Measurements from ENCODE around the gene SLC6A19.

The SLC6A19 gene

GRCh38 chr5:1252681-1253080, 51.3 kb downstream of the SLC6A19 start:
- no peaks in the 10 kb centered on the region for H3K9me3 ChIP-seq (ENCODE audit: control insufficient read depth, insufficient read depth, low read depth, low read length)
- TF ChIP-seq ZNF121 (tag by site-specific recombination; IDR thresholded peaks at IDR 0.05) (no peak), ZNF530 (tag by site-specific recombination; IDR thresholded peaks at IDR 0.05; ENCODE audit: low read depth) (no peak), ZNF133 (tag by site-specific recombination; IDR thresholded peaks at IDR 0.05) (no peak)
- no peaks in the 10 kb centered on the region for H3K36me3 ChIP-seq (ENCODE audit: control insufficient read depth in 2 of 2, insufficient read depth in 1 of 2, low read length in 2 of 2)
- no peak overlapping the region for H3K27ac ChIP-seq (ENCODE audit: extremely low read depth, low read depth, low read length)
- no peak overlapping the region for H3K4me3 ChIP-seq (ENCODE audit: low read depth, low read length)
- no peaks in the 10 kb centered on the region for H3K4me1 ChIP-seq (ENCODE audit: control insufficient read depth, insufficient read depth, low read length)
- ChIA-PET POLR2A (no interaction called here), CTCF (no interaction called here)

DNA sequence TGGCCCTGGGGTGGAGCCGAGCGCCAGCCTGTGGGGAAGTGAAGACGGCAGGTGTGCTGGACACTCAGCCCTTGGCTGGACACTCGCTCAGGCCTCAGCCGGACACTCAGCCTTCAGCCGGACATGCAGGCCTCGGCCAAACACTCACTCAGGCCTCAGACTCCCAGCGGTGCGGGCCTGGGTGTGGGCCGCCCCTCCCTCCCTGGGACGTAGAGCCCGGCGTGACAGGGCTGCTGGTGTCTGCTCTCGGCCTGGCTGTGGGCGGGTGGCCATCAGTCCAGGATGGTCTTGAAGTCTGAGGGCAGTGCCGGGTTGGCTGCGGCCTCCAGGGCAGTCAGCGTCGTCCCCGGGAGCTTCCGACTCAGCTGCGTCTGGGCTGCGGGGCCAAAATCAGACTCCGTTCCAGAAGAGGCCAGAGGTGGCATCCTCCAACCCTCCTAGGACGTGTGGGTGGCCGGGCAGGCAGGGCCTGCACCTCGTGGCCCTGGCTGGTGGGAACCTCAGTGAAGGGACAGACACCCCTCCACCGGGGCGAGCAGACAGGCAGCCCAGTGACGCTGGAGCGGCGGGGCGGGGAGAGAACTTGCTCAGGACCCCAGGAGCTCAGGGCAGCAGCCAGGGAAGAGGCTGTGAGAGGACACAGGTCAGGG, 52.2 kb downstream of the SLC6A19 start:
- CTCF ChIA-PET, result no interaction called here
- no peaks in the 10 kb centered on the region for H3K4me1 ChIP-seq (ENCODE audit: control insufficient read depth, insufficient read depth, low read length)
- H3K27ac ChIP-seq (ENCODE audit: extremely low read depth, low read depth, low read length), result no peak overlapping the region
- TF ChIP-seq ZNF157 (tag by site-specific recombination; IDR thresholded peaks at IDR 0.05), result no peak
- H3K4me3 ChIP-seq (ENCODE audit: low read depth, low read length), result no peak overlapping the region
- POLR2A ChIA-PET, result no interaction called here
- H3K36me3 ChIP-seq (ENCODE audit: control insufficient read depth in 2 of 2, insufficient read depth in 1 of 2, low read length in 2 of 2), result no peaks in the 10 kb centered on the region
- H3K9me3 ChIP-seq (ENCODE audit: control insufficient read depth, insufficient read depth, low read depth, low read length), result no peaks in the 10 kb centered on the region

DNA sequence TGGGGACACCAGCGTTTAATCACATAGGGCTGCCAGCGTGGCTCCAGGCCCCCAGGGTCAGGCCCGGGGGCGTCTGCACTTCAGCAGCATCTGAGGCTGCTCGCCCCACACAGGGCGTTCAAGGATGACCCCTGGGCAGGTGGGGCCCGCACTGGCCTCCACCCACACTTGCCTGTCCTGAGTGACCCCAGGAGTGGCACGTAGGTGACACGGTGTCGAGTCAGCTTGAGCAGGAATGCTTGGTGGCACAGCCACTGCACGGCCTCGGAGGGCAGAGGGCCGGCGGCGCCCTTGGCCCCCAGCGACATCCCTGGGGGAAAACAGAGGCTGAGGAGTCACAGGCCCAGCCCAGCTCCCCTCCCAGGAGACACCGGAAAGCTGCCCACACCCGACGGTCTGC, 52.8 kb downstream of the SLC6A19 start:
- Histone ChIP-seq H3K27ac (ENCODE audit: extremely low read depth, low read depth, low read length) (no peak overlapping the region), H3K36me3 (ENCODE audit: control insufficient read depth in 2 of 2, insufficient read depth in 1 of 2, low read length in 2 of 2) (no peaks in the 10 kb centered on the region), H3K9me3 (ENCODE audit: control insufficient read depth, insufficient read depth, low read depth, low read length) (no peaks in the 10 kb centered on the region), H3K4me3 (ENCODE audit: low read depth, low read length) (no peak overlapping the region), H3K4me1 (ENCODE audit: control insufficient read depth, insufficient read depth, low read length) (no peaks in the 10 kb centered on the region)
- TF ChIP-seq, protein P1, sequence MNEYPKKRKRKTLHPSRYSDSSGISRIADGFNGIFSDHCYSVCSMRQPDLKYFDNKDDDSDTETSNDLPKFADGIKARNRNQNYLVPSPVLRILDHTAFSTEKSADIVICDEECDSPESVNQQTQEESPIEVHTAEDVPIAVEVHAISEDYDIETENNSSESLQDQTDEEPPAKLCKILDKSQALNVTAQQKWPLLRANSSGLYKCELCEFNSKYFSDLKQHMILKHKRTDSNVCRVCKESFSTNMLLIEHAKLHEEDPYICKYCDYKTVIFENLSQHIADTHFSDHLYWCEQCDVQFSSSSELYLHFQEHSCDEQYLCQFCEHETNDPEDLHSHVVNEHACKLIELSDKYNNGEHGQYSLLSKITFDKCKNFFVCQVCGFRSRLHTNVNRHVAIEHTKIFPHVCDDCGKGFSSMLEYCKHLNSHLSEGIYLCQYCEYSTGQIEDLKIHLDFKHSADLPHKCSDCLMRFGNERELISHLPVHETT (tag by site-specific recombination; IDR thresholded peaks at IDR 0.05), result no peak
- TF ChIP-seq, protein P2, sequence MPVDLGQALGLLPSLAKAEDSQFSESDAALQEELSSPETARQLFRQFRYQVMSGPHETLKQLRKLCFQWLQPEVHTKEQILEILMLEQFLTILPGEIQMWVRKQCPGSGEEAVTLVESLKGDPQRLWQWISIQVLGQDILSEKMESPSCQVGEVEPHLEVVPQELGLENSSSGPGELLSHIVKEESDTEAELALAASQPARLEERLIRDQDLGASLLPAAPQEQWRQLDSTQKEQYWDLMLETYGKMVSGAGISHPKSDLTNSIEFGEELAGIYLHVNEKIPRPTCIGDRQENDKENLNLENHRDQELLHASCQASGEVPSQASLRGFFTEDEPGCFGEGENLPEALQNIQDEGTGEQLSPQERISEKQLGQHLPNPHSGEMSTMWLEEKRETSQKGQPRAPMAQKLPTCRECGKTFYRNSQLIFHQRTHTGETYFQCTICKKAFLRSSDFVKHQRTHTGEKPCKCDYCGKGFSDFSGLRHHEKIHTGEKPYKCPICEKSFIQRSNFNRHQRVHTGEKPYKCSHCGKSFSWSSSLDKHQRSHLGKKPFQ (tag by site-specific recombination; IDR thresholded peaks at IDR 0.05), result no peak
- TF ChIP-seq, protein P3, sequence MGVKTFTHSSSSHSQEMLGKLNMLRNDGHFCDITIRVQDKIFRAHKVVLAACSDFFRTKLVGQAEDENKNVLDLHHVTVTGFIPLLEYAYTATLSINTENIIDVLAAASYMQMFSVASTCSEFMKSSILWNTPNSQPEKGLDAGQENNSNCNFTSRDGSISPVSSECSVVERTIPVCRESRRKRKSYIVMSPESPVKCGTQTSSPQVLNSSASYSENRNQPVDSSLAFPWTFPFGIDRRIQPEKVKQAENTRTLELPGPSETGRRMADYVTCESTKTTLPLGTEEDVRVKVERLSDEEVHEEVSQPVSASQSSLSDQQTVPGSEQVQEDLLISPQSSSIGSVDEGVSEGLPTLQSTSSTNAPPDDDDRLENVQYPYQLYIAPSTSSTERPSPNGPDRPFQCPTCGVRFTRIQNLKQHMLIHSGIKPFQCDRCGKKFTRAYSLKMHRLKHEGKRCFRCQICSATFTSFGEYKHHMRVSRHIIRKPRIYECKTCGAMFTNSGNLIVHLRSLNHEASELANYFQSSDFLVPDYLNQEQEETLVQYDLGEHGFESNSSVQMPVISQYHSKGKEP (tag by site-specific recombination; IDR thresholded peaks at IDR 0.05), result no peak
- TF ChIP-seq GLIS2 (tag by site-specific recombination; IDR thresholded peaks at IDR 0.05), result 0 out of 2 replicates have a peak, but pooled peaks have one; percentile 15
- ChIA-PET CTCF (no interaction called here), POLR2A (no interaction called here)

- H3K4me1 ChIP-seq (ENCODE audit: control insufficient read depth, insufficient read depth, low read length), result no peaks in the 10 kb centered on the region
- no peaks in the 10 kb centered on the region for H3K36me3 ChIP-seq (ENCODE audit: control insufficient read depth in 2 of 2, insufficient read depth in 1 of 2, low read length in 2 of 2)
- no peak overlapping the region for H3K4me3 ChIP-seq (ENCODE audit: low read depth, low read length)
- TF ChIP-seq ZNF138 (tag by site-specific recombination; IDR thresholded peaks at IDR 0.05; ENCODE audit: borderline replicate concordance) (no peak), PRDM10 (tag by site-specific recombination; IDR thresholded peaks at IDR 0.05) (peak; percentile 32; the same call in 1 of the 2 replicates)
- ChIA-PET CTCF (no interaction called here), POLR2A (no interaction called here)
- H3K9me3 ChIP-seq (ENCODE audit: control insufficient read depth, insufficient read depth, low read depth, low read length), result no peaks in the 10 kb centered on the region
- no peak overlapping the region for H3K27ac ChIP-seq (ENCODE audit: extremely low read depth, low read depth, low read length)
Measured at GRCh38 chr5:1255081-1255561, 53.7 kb downstream of the SLC6A19 start.
